BJ (cell line): ENCODE data around the gene ALDH8A1. TPM values are rescaled to one million over a fixed set of nuclear protein-coding genes. Genes with fewer than 3 reads are reported as not detected.

Source experiments
- CTCF ChIA-PET: fragments of 350-600 bp; formaldehyde crosslinking; extraction: SDS; loops from one replicate; lab custom pipeline; 2021; ENCODE audit warnings: antibody characterized with exemption, inconsistent platforms; lab: Yijun Ruan, JAX
- POLR2A ChIA-PET: fragments of 300-600 bp; sonication (Branson Sonifier 250); formaldehyde crosslinking; extraction: SDS; loops from one replicate; lab custom pipeline; 2021; ENCODE audit warnings: antibody characterized with exemption; lab: Charles Lee
- DNase-seq: peaks from one replicate; pipeline ENCODE4 v3.0.0-alpha.2; 2011; ENCODE audit warnings: low read depth
- H3K27me3 ChIP-seq: 2 replicates; pipeline ENCODE4 v1.6.0; 2011; ENCODE audit warnings: low read length; ENCODE audit not compliant: control insufficient read depth, insufficient read depth
- H3K36me3 ChIP-seq: 2 replicates; pipeline ENCODE4 v1.5.1; 2011; ENCODE audit warnings: low read length; ENCODE audit not compliant: control insufficient read depth, insufficient read depth
- H3K4me3 ChIP-seq: 2 replicates; pipeline ENCODE4 v1.5.1; 2011; ENCODE audit warnings: low read depth, mild to moderate bottlenecking, control low read depth, low read length
- polyA plus RNA-seq: library from polyadenylated mRNA; depleted of rRNA; stranded (reverse); fragments of >200 nt; gene quantifications from 2 replicates; pipeline ENCODE4 v1.2.3, GENCODE V29; 2011
- TF ChIP-seq, protein P1 (sequence below): IDR thresholded peaks from 2 replicates; pipeline ENCODE4 v1.5.1; 2011; ENCODE audit warnings: low read depth, mild to moderate bottlenecking, control low read depth, inconsistent platforms, low read length, moderate library complexity; ENCODE audit not compliant: insufficient read depth

The ALDH8A1 gene
- polyA plus RNA-seq, 1 experiment = 0.50 TPM

DNA sequence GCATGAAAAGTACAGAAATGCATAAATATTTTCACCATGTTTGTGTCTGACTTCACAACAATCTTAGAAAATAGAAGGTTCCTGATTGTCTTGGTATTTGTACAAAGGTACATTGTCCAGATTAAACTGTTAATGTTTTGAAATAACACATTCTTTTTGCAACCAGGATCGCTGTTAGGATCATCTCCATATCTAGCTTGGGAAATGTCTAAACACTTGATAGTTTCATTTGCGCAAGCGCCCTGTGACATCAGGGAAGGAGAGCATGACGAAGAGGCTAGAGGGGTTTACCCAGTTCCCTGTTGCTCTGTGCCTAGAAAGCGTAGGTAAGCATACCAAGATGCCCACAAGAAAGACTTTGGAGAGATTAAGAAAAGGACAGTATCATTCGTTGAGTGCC is 19.4 kb downstream of the ALDH8A1 start:
- no peaks in the 10 kb centered on the region for H3K36me3 ChIP-seq
- DNase-seq = no peak
- TF ChIP-seq, protein P1, sequence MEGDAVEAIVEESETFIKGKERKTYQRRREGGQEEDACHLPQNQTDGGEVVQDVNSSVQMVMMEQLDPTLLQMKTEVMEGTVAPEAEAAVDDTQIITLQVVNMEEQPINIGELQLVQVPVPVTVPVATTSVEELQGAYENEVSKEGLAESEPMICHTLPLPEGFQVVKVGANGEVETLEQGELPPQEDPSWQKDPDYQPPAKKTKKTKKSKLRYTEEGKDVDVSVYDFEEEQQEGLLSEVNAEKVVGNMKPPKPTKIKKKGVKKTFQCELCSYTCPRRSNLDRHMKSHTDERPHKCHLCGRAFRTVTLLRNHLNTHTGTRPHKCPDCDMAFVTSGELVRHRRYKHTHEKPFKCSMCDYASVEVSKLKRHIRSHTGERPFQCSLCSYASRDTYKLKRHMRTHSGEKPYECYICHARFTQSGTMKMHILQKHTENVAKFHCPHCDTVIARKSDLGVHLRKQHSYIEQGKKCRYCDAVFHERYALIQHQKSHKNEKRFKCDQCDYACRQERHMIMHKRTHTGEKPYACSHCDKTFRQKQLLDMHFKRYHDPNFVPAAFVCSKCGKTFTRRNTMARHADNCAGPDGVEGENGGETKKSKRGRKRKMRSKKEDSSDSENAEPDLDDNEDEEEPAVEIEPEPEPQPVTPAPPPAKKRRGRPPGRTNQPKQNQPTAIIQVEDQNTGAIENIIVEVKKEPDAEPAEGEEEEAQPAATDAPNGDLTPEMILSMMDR = no peak
- POLR2A ChIA-PET = no interaction called here
- CTCF ChIA-PET = no interaction called here
- no peak overlapping the region for H3K4me3 ChIP-seq
- no peaks in the 10 kb centered on the region for H3K27me3 ChIP-seq

DNA sequence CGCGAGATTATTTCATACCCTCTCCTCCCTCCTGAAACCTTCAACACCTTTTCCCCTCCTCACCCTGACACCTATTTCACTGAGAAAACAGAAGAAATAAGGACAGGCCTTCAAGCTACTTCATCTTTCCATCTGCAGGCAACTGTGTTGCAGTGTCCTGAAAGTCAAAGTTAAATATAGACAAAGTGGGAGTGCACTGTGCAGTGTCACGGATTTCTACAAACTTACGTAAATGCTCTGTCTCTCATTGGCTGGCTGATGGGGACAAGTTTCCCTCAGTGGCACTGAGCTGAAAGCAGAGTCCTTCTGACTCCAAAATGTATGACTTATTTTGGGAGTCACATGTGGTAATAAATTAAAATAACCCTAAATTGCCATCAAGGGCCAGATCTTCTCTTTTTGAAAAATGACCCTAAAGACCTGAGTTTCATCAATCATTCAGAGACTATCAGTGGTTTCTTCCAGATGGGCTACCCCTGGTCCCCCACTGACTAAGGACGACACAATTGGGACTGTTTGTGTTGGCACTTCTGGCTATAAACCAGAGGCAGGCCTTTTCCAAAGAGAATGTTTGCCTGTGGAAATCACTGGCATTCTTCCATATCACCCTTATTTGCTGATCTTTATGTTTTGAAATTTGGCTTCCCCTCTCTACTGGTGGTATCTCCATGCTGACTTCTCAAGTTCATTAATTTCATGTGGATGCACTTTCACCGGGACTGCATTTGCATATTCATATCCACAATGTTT is 21.6 kb downstream of the ALDH8A1 start:
- DNase-seq = no peak
- TF ChIP-seq, protein P1 = no peak
- Histone ChIP-seq H3K4me3 (no peak overlapping the region), H3K27me3 (no peaks in the 10 kb centered on the region; the same call in 1 of the 2 replicates), H3K36me3 (no peaks in the 10 kb centered on the region)
- POLR2A ChIA-PET = no interaction called here
- CTCF ChIA-PET = interaction anchor here (1.0 to 1.7 kb wide), 2 partner anchors 9 to 19 kb away, joined by 3 to 5 read pairs; no protein-coding TSS in a partner anchor

DNA sequence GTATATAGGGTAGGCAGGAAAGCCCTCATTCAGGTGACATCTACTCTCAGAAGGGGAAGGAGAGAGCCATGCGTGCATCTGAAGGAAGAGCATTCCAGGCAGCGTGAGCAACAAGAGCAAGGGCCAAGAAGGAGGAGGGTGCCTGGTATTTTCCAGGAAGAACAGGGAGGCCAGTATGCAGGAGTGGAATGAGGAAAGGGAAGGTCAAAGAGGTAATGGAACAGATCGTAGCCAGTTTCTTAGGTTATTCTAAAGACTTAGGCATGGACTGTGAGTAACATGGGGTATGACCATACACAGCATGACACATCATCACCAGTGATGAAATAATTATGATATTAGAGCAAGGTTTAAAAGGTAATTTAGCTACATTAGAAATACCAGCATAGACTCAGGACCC is 24.1 kb downstream of the ALDH8A1 start:
- TF ChIP-seq, protein P1 = no peak
- H3K4me3 ChIP-seq = no peak overlapping the region
- no peak for DNase-seq
- POLR2A ChIA-PET = no interaction called here
- no peaks in the 10 kb centered on the region; the same call in 1 of the 2 replicates for H3K27me3 ChIP-seq
- CTCF ChIA-PET = no interaction called here
- H3K36me3 ChIP-seq = no peaks in the 10 kb centered on the region

DNA sequence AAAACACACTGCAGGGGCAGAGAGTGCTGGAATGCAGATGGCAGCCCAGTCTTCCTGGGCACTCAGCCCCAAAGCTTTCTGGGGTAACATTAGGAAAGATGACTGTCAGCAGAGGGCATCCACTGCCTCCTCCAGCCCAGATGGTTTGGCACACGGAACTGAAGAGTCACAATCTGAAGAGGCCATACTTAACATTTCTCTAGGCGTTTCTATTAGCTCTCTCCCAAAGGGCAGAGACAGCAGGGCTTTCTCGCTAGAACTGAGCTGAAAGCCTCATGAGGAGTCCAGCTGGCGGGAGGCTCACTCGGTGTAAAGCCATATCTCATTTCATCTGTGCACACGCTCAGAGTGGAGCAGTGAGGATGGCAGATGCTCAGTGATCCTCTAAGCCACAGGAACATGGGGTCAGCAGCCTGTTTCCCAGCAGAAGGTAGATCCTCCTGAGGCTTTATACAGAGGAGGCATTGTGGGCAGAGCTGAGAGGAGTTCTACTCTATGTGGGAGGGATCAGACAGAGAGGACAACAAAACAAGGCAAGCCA is 28.1 kb downstream of the ALDH8A1 start:
- Histone ChIP-seq H3K36me3 (no peaks in the 10 kb centered on the region), H3K4me3 (no peak overlapping the region), H3K27me3 (no peaks in the 10 kb centered on the region; the same call in 1 of the 2 replicates)
- DNase-seq = no peak
- TF ChIP-seq, protein P1 = no peak
- ChIA-PET POLR2A (no interaction called here), CTCF (interaction anchor here (1.1 to 1.5 kb wide), 2 partner anchors 9 to 26 kb away, joined by 3 to 5 read pairs; no protein-coding TSS in a partner anchor)

DNA sequence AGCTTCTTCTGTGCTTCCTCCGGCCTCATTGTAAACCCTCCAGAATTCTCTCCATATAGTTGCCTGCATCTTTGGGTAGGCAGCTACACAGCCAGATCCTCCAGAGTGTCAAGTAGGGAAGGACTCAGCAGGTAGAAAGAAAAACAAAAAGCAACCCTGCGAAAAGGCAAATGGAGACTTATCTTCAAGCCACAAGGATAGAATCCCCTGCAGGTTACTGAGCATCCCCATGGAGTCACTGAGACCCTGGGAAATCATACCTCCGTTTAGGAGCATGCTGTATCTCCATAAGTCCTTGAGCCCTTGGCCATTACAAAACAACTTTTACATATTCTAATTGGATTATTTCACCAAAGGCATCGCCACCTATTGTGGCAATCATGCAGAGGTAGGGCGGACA is 28.6 kb downstream of the ALDH8A1 start:
- POLR2A ChIA-PET = no interaction called here
- DNase-seq = no peak
- Histone ChIP-seq H3K4me3 (no peak overlapping the region), H3K27me3 (no peaks in the 10 kb centered on the region; the same call in 1 of the 2 replicates), H3K36me3 (no peaks in the 10 kb centered on the region)
- CTCF ChIA-PET = interaction anchor here (1.1 to 4.5 kb wide), 3 partner anchors 9 to 26 kb away, joined by 3 to 15 read pairs (median 5); no protein-coding TSS in a partner anchor
- TF ChIP-seq, protein P1 = no peak
